K562 (cell line): ENCODE measurements around the gene TMEM11. TPM values are rescaled to one million over a fixed set of nuclear protein-coding genes. Genes with fewer than 3 reads are reported as not detected.
A peak's percentile ranks its signal among the peaks of the same experiment; 100 is the strongest.

ENCODE experiments used
- CEBPB ChIP-seq: fragments of 450-650 bp; IDR thresholded peaks from 2 replicates; pipeline ENCODE4 v1.6.1; 2016; ENCODE audit warnings: missing genetic modification characterization, missing compliant biosample characterization
- DACH1 ChIP-seq: fragments of 450-650 bp; IDR thresholded peaks from 2 replicates; pipeline ENCODE4 v1.6.1; 2018; ENCODE audit not compliant: partially characterized antibody
- EGR1 ChIP-seq: fragments of 450-650 bp; conservative IDR thresholded peaks from 2 replicates; pipeline ENCODE4 v1.6.1; 2017; ENCODE audit warnings: mild to moderate bottlenecking
- ELF2 ChIP-seq: fragments of 250-450 bp; sonication (Bioruptor Pico); IDR thresholded peaks from 2 replicates; pipeline ENCODE4 v1.5.0; 2021; ENCODE audit warnings: mild to moderate bottlenecking
- FOXO4 ChIP-seq: fragments of 450-650 bp; formaldehyde crosslinking; IDR thresholded peaks from 2 replicates; pipeline ENCODE4 v1.4.0; 2020; ENCODE audit warnings: mild to moderate bottlenecking, moderate library complexity
- GATA2 ChIP-seq: sonication (generic); formaldehyde crosslinking; IDR thresholded peaks from 2 replicates; pipeline ENCODE4 v1.4.0; 2020; ENCODE audit warnings: mild to moderate bottlenecking, missing genetic modification reagents
- GTF2B ChIP-seq: IDR thresholded peaks from 2 replicates; pipeline ENCODE4 v1.6.1; 2011; ENCODE audit not compliant: insufficient read length; ENCODE audit errors: extremely low read depth
- KDM2B ChIP-seq: fragments of 250-450 bp; sonication (Bioruptor Pico); IDR thresholded peaks from 2 replicates; pipeline ENCODE4 v1.8.0; 2021; ENCODE audit warnings: mild to moderate bottlenecking, moderate library complexity
- RBM25 ChIP-seq: fragments of 200-400 bp; formaldehyde crosslinking; IDR thresholded peaks from 2 replicates; pipeline ENCODE4 v1.6.1; 2018; ENCODE audit warnings: low read length, low read depth, moderate library complexity; ENCODE audit not compliant: severe bottlenecking
- RERE ChIP-seq: sonication (generic); formaldehyde crosslinking; IDR thresholded peaks from 2 replicates; pipeline ENCODE4 v1.8.0; 2023; ENCODE audit warnings: missing genetic modification reagents, mild to moderate bottlenecking, borderline replicate concordance
- SMAD2 ChIP-seq: fragments of 150-350 bp; IDR thresholded peaks from 2 replicates; pipeline ENCODE4 v1.6.1; 2014; ENCODE audit warnings: low read depth, mild to moderate bottlenecking, low read length
- SREBF1 ChIP-seq: fragments of 150-350 bp; IDR thresholded peaks from 2 replicates; pipeline ENCODE4 v1.6.1; 2014; ENCODE audit warnings: antibody characterized with exemption, low read depth, low read length, borderline replicate concordance
- TRIM25 ChIP-seq: fragments of 450-650 bp; IDR thresholded peaks from 2 replicates; pipeline ENCODE4 v1.7.0; 2016; ENCODE audit warnings: borderline replicate concordance
- ZNF217 ChIP-seq: sonication (generic); formaldehyde crosslinking; IDR thresholded peaks from 2 replicates; pipeline ENCODE4 v1.8.0; 2022; ENCODE audit warnings: mild to moderate bottlenecking, missing genetic modification reagents
- ZNF354B ChIP-seq: fragments of 250-450 bp; sonication (Bioruptor Pico); IDR thresholded peaks from 2 replicates; pipeline ENCODE4 v1.4.0; 2020
- ZNF449 ChIP-seq: fragments of 250-450 bp; sonication (Bioruptor Pico); IDR thresholded peaks from 2 replicates; pipeline ENCODE4 v1.8.0; 2022; ENCODE audit warnings: moderate library complexity, mild to moderate bottlenecking, inconsistent platforms
- ZNF561 ChIP-seq: fragments of 450-650 bp; formaldehyde crosslinking; conservative IDR thresholded peaks from 2 replicates; pipeline ENCODE4 v1.4.0; 2020; ENCODE audit warnings: mild to moderate bottlenecking, moderate library complexity
- ZNF57 ChIP-seq: fragments of 450-650 bp; formaldehyde crosslinking; IDR thresholded peaks from 2 replicates; pipeline ENCODE4 v1.4.0; 2020; ENCODE audit warnings: mild to moderate bottlenecking, moderate library complexity
- polyA plus RNA-seq, 8 experiments: library from polyadenylated mRNA; depleted of rRNA in 4 of 8; stranded (reverse) in 5 of 8; unstranded in 3 of 8; fragments of >200 nt; fragmentation: Nextera tagmentation in 2 of 8; fragmentation: Illumina TruSeq in 1 of 8; extraction: Ambion mirVana in 2 of 8; extraction: Trizol in 1 of 8; gene quantifications; 2 replicates each; pipeline versions ENCODE4 v1.2.1 to v1.2.3, GENCODE V29; 2011 to 2014; ENCODE audit warnings: inconsistent platforms in 1 of 8, missing spikeins in 1 of 8
- total RNA-seq, 7 experiments: library from RNA; depleted of rRNA in 6 of 7; stranded (reverse); fragments of >200 nt in 6 of 7; fragmentation: Illumina TruSeq in 2 of 7; extraction: Trizol in 2 of 7; gene quantifications; 2 replicates each; pipeline versions ENCODE4 v1.2.1 to v1.2.3, GENCODE V29; 2011 to 2021; ENCODE audit warnings: low replicate concordance in 1 of 7

The TMEM11 gene
- total and polyA plus RNA-seq, 9 of the 15 experiments (the other 6 are each of a cell fraction or from before 2014, with no cell fraction given), result 12.0 to 40.7 (median 30.0) TPM

- TF ChIP-seq ZNF449 (CRISPR knock-in tag) (no peak), ELF2 (CRISPR knock-in tag) (no peak), KDM2B (CRISPR knock-in tag) (no peak), ZNF217 (no peak), GTF2B (no peak), SMAD2 (no peak), RBM25 (no peak), FOXO4 (CRISPR knock-in tag) (no peak), TRIM25 (no peak), ZNF354B (CRISPR knock-in tag) (no peak), RERE (CRISPR knock-in tag) (no peak), EGR1 (peak; percentile 47), DACH1 (no peak), ZNF57 (CRISPR knock-in tag) (no peak), ZNF561 (CRISPR knock-in tag) (no peak), GATA2 (CRISPR knock-in tag) (no peak), SREBF1 (no peak), CEBPB (tag) (no peak)
These were observed at the start of gene TMEM11 (continued) for GRCh38 chr17:21214015-21214776.
